ENCODE measurements around the gene HLA-DOB.

Gene HLA-DOB

DNA sequence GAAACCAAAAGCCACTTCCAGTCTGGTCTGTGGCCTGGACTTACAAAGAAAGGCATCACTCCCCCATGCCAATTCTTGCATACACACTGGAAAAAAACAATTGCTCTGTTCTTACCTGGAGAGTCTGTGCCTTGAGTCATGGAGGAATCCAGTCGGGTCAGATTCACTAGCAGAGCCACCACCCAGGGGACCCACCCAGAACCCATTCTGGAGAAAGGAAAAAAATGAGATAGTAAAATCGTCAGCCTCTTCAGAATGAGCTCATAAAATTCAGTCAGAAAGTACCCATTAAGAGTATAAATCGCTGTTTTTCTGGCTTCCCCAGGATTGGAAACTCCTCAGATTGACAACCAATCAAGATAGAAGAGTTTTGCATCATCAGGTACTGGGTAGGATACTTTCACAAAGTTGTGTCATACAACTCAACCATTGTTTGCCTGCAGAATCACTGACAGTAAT, at the start of gene HLA-DOB:
HLA-DOB (minus strand) TSS at position 257 of the 459 bp plus-strand sequence; CDS start at position 206, 51 bp downstream.
- TF ChIP-seq ZFX (IDR thresholded peaks at IDR 0.05; ENCODE audit: borderline replicate concordance) (no peak), CTCF (IDR thresholded peaks at IDR 0.05) (no peak)
- no peak within 1 kb of the TSS for H3K27ac ChIP-seq

GRCh38 chr6:32865724-32866443, 49.1 kb upstream of the HLA-DOB start:
- no peak overlapping the region for H3K27ac ChIP-seq
- no peak for TF ChIP-seq ZFX (IDR thresholded peaks at IDR 0.05; ENCODE audit: borderline replicate concordance)
- no peak for TF ChIP-seq CTCF (IDR thresholded peaks at IDR 0.05)

GRCh38 chr6:32862725-32863124, 45.9 kb upstream of the HLA-DOB start:
- TF ChIP-seq ZFX (IDR thresholded peaks at IDR 0.05; ENCODE audit: borderline replicate concordance) (no peak), CTCF (IDR thresholded peaks at IDR 0.05) (no peak)
- no peak overlapping the region for H3K27ac ChIP-seq

- no peak overlapping the region for H3K27ac ChIP-seq
- TF ChIP-seq CTCF (IDR thresholded peaks at IDR 0.05) (no peak), ZFX (IDR thresholded peaks at IDR 0.05; ENCODE audit: borderline replicate concordance) (no peak)
Measured at GRCh38 chr6:32860674-32861073, 43.9 kb upstream of the HLA-DOB start.

DNA sequence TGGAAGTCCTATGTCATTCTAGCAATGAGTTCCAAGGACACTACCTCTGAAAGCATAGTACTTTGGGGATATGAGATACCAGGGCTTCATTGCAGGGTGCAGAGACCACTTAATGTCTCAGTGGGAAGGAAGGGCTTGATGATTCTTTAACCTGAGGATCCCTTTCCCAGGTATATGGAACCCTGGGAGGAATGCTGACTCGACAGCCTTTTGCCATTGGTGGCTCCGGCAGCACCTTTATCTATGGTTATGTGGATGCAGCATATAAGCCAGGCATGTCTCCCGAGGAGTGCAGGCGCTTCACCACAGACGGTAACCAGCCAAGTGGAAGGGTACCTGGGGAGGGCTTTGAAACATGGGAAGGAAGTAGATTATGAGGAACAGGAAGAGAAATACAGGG, 41.4 kb upstream of the HLA-DOB start:
- H3K27ac ChIP-seq, result no peak overlapping the region
- TF ChIP-seq ZFX (IDR thresholded peaks at IDR 0.05; ENCODE audit: borderline replicate concordance), result no peak
- no peak for TF ChIP-seq CTCF (IDR thresholded peaks at IDR 0.05)

GRCh38 chr6:32857156-32857891, 40.5 kb upstream of the HLA-DOB start:
- H3K27ac ChIP-seq, result no peak overlapping the region
- TF ChIP-seq ZFX (IDR thresholded peaks at IDR 0.05; ENCODE audit: borderline replicate concordance) (no peak), CTCF (IDR thresholded peaks at IDR 0.05) (no peak)
